ENCODE measurements around the gene NDST4.

The NDST4 gene

GRCh38 chr4:115113506-115114106, at the start of gene NDST4:
Gene NDST4, minus strand, starts transcription at chr4:115113620. Its CDS starts 36,584 bp downstream, at chr4:115077036.
- H3K27me3 ChIP-seq (ENCODE audit: control insufficient read depth in 1 of 2, insufficient read depth in 2 of 2, low read length in 2 of 2) = no peaks in the 10 kb centered on the region
- H3K9ac ChIP-seq (ENCODE audit: low read length in 2 of 2) = peak within 1 kb of the TSS in 1 of 2 donors; percentile 13

DNA sequence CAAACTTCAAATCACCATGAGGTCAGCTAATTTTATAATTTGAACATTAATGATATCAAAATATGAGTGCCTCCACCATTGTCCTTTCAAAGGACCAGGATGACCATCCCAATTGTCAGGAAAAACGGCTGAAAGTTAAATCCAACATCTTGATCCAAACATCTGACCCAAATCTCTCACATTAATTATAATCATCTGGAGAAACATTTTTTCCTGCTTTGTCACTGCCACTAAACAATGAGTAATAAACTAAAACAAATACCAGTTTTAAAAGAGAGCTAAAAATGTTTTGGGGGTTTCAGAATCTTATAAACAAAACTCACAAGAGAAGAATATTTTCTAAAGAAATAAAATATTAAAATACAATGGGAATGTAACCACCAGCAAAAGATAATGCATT, 45.7 kb upstream of the NDST4 start:
- H3K9ac ChIP-seq (ENCODE audit: low read length in 2 of 2) = no peak overlapping the region
- H3K27ac ChIP-seq (ENCODE audit: low read length) = no peak overlapping the region
- no peaks in the 10 kb centered on the region for H3K4me1 ChIP-seq (ENCODE audit: control insufficient read depth, insufficient read depth, low read length)
- no peaks in the 10 kb centered on the region for H3K36me3 ChIP-seq (ENCODE audit: control insufficient read depth in 2 of 2, insufficient read depth in 2 of 2, low read length in 2 of 2)
- H3K27me3 ChIP-seq (ENCODE audit: control insufficient read depth in 1 of 2, insufficient read depth in 2 of 2, low read length in 2 of 2) = no peaks in the 10 kb centered on the region
- H3K4me3 ChIP-seq (ENCODE audit: low read length in 2 of 2) = no peak overlapping the region
- no peaks in the 10 kb centered on the region for H3K9me3 ChIP-seq (ENCODE audit: control insufficient read depth in 2 of 2, low read length in 2 of 2)

More at GRCh38 chr4:115113506-115114106, at the start of gene NDST4:
- Histone ChIP-seq H3K27ac (ENCODE audit: low read length) (no peak within 1 kb of the TSS), H3K9me3 (ENCODE audit: control insufficient read depth in 2 of 2, low read length in 2 of 2) (no peaks in the 10 kb centered on the region), H3K36me3 (ENCODE audit: control insufficient read depth in 2 of 2, insufficient read depth in 2 of 2, low read length in 2 of 2) (no peaks in the 10 kb centered on the region), H3K4me1 (ENCODE audit: control insufficient read depth, insufficient read depth, low read length) (no peaks in the 10 kb centered on the region), H3K4me3 (ENCODE audit: low read length in 2 of 2) (peak within 1 kb of the TSS; percentile 26 to 64)

DNA sequence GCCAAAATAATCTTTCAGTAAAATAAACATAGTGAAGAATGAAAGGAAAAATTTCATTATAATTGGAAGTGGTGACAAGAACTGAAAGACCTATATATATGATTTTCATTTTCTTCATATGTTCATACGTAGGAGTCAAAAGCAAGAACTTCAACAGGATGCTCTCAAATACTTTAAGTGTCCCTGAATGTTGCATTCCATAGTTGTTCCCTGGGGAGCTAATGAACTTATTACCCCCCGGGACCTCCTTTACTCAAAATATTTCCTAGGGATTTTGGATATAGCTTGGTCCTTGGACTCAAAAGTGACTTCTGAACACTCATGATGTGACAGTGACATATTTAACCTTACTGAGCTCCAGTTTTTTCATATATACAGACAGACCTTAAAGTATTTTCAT, 44.9 kb upstream of the NDST4 start:
- Histone ChIP-seq H3K4me1 (ENCODE audit: control insufficient read depth, insufficient read depth, low read length) (no peaks in the 10 kb centered on the region), H3K27me3 (ENCODE audit: control insufficient read depth in 1 of 2, insufficient read depth in 2 of 2, low read length in 2 of 2) (no peaks in the 10 kb centered on the region), H3K4me3 (ENCODE audit: low read length in 2 of 2) (no peak overlapping the region), H3K36me3 (ENCODE audit: control insufficient read depth in 2 of 2, insufficient read depth in 2 of 2, low read length in 2 of 2) (no peaks in the 10 kb centered on the region), H3K9ac (ENCODE audit: low read length in 2 of 2) (no peak overlapping the region), H3K27ac (ENCODE audit: low read length) (no peak overlapping the region), H3K9me3 (ENCODE audit: control insufficient read depth in 2 of 2, low read length in 2 of 2) (no peaks in the 10 kb centered on the region)

DNA sequence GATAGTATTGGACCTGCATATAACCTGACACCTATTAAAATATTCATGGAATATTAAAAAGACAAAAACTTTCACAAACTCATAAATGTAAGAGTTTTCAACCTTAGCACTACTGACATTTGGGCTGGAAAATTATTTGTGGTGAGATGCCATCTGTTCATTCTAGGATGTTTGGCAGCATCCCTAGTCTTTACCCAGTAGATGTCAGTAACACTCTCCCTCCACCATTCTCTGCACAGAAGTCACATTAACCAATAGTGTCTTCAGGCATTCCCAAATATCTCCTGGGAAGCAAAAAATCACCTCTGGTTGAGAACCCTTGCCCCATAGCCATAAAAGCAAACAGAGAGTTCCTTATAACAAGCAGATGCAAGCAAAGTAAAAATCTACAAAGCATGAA, 41.4 kb upstream of the NDST4 start:
- Histone ChIP-seq H3K9me3 (ENCODE audit: control insufficient read depth in 2 of 2, low read length in 2 of 2) (no peaks in the 10 kb centered on the region), H3K27ac (ENCODE audit: low read length) (no peak overlapping the region), H3K36me3 (ENCODE audit: control insufficient read depth in 2 of 2, insufficient read depth in 2 of 2, low read length in 2 of 2) (no peaks in the 10 kb centered on the region), H3K4me1 (ENCODE audit: control insufficient read depth, insufficient read depth, low read length) (no peaks in the 10 kb centered on the region), H3K9ac (ENCODE audit: low read length in 2 of 2) (no peak overlapping the region), H3K4me3 (ENCODE audit: low read length in 2 of 2) (no peak overlapping the region), H3K27me3 (ENCODE audit: control insufficient read depth in 1 of 2, insufficient read depth in 2 of 2, low read length in 2 of 2) (no peaks in the 10 kb centered on the region)

DNA sequence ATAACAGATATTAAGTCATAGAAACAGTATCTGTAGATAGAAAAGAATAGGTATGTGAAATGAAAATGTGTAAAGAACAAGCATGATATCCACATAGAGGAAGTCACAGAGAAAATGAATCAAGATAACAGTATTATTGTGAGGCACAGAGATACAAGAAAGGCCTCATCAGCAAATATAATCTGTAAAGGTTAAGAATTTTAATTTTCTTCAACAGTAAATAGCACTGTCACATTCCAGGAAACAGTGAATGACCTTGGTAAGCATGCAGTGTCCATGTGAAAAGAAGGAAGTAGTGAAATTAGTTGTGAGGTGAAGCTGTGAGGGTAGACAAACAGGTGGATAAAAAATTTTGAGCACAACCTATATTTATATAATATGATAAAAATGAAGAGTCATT, 39.5 kb upstream of the NDST4 start:
- Histone ChIP-seq H3K4me1 (ENCODE audit: control insufficient read depth, insufficient read depth, low read length) (no peaks in the 10 kb centered on the region), H3K4me3 (ENCODE audit: low read length in 2 of 2) (no peak overlapping the region), H3K36me3 (ENCODE audit: control insufficient read depth in 2 of 2, insufficient read depth in 2 of 2, low read length in 2 of 2) (no peaks in the 10 kb centered on the region), H3K27me3 (ENCODE audit: control insufficient read depth in 1 of 2, insufficient read depth in 2 of 2, low read length in 2 of 2) (no peaks in the 10 kb centered on the region), H3K27ac (ENCODE audit: low read length) (no peak overlapping the region), H3K9me3 (ENCODE audit: control insufficient read depth in 2 of 2, low read length in 2 of 2) (no peaks in the 10 kb centered on the region), H3K9ac (ENCODE audit: low read length in 2 of 2) (no peak overlapping the region)

GRCh38 chr4:115152081-115152480, 38.7 kb upstream of the NDST4 start:
- Histone ChIP-seq H3K4me3 (ENCODE audit: low read length in 2 of 2) (no peak overlapping the region), H3K4me1 (ENCODE audit: control insufficient read depth, insufficient read depth, low read length) (no peaks in the 10 kb centered on the region), H3K36me3 (ENCODE audit: control insufficient read depth in 2 of 2, insufficient read depth in 2 of 2, low read length in 2 of 2) (no peaks in the 10 kb centered on the region), H3K9me3 (ENCODE audit: control insufficient read depth in 2 of 2, low read length in 2 of 2) (no peaks in the 10 kb centered on the region), H3K27me3 (ENCODE audit: control insufficient read depth in 1 of 2, insufficient read depth in 2 of 2, low read length in 2 of 2) (no peaks in the 10 kb centered on the region), H3K27ac (ENCODE audit: low read length) (no peak overlapping the region), H3K9ac (ENCODE audit: low read length in 2 of 2) (no peak overlapping the region)

DNA sequence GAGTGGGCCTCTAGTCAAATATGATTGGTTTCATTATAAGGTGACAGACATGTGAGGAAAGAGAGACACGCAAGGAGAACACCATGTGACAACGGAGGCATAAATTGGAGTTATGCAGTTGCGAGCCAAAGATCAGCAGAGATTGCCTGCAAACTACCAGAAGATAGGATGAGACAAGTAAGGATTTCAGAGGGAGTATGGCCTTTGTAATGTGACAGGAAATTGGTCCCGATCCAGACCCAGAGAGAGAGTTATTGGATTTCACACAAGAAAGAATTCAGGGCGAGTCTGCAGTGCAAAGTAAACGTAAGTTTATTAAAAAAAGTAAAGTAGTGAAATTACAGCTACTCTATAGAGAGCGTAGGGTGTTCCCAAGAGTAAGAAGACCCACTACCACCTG, 35.7 kb upstream of the NDST4 start:
- Histone ChIP-seq H3K36me3 (ENCODE audit: control insufficient read depth in 2 of 2, insufficient read depth in 2 of 2, low read length in 2 of 2) (no peaks in the 10 kb centered on the region), H3K4me3 (ENCODE audit: low read length in 2 of 2) (no peak overlapping the region), H3K9me3 (ENCODE audit: control insufficient read depth in 2 of 2, low read length in 2 of 2) (no peaks in the 10 kb centered on the region)

GRCh38 chr4:115145393-115146160, 32.2 kb upstream of the NDST4 start:
- no peak overlapping the region for H3K27ac ChIP-seq (ENCODE audit: low read length)
- no peak overlapping the region for H3K4me3 ChIP-seq (ENCODE audit: low read length in 2 of 2)
- H3K27me3 ChIP-seq (ENCODE audit: control insufficient read depth in 1 of 2, insufficient read depth in 2 of 2, low read length in 2 of 2) = no peaks in the 10 kb centered on the region
- no peak overlapping the region for H3K9ac ChIP-seq (ENCODE audit: low read length in 2 of 2)
- H3K36me3 ChIP-seq (ENCODE audit: control insufficient read depth in 2 of 2, insufficient read depth in 2 of 2, low read length in 2 of 2) = no peaks in the 10 kb centered on the region
- H3K9me3 ChIP-seq (ENCODE audit: control insufficient read depth in 2 of 2, low read length in 2 of 2) = no peaks in the 10 kb centered on the region
- H3K4me1 ChIP-seq (ENCODE audit: control insufficient read depth, insufficient read depth, low read length) = no peaks in the 10 kb centered on the region

More for the DNA sequence above, 35.7 kb upstream of the NDST4 start:
- Histone ChIP-seq H3K27ac (ENCODE audit: low read length) (no peak overlapping the region), H3K9ac (ENCODE audit: low read length in 2 of 2) (no peak overlapping the region), H3K4me1 (ENCODE audit: control insufficient read depth, insufficient read depth, low read length) (no peaks in the 10 kb centered on the region), H3K27me3 (ENCODE audit: control insufficient read depth in 1 of 2, insufficient read depth in 2 of 2, low read length in 2 of 2) (no peaks in the 10 kb centered on the region)

DNA sequence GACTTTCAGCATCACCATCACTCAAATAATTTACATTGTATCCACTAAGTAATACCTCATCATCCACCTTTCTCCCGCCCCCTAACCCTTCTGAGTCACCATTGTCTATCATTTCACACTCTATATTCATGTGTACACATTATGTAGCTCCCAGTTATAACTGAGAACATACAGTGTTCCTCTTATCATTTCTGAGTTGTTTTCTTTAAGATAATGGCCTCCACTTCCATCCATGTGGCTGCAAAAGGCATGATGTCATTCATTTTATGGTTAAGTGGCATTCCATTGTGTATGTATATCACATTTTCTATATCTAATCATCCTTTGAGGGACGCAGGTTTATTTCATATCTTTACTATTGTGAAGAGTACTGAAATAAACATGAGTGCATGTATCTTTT, 14.6 kb upstream of the NDST4 start:
- H3K4me3 ChIP-seq (ENCODE audit: low read length in 2 of 2) = no peak overlapping the region
- H3K27ac ChIP-seq (ENCODE audit: low read length) = no peak overlapping the region

DNA sequence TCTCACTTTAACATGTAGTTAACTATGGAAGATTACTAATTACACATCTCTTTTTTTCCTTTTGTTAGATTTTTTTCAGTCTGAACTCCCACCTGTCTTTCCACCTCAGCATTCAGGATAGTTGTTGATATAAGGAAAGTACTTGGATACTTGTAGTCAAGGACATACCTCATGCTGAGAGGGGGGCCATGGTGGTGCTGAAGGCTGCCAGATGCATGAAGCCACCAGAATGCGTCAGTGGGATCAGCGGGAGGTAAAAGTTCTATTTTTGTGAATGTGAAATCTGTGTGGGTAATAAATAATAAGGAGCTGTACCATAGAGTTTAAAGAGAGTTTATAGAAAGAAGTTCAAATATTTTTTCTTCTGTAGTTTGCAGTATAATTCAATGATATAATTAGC, 13.1 kb upstream of the NDST4 start:
- Histone ChIP-seq H3K27ac (ENCODE audit: low read length) (no peak overlapping the region), H3K9me3 (ENCODE audit: control insufficient read depth in 2 of 2, low read length in 2 of 2) (no peaks in the 10 kb centered on the region), H3K4me1 (ENCODE audit: control insufficient read depth, insufficient read depth, low read length) (no peaks in the 10 kb centered on the region), H3K27me3 (ENCODE audit: control insufficient read depth in 1 of 2, insufficient read depth in 2 of 2, low read length in 2 of 2) (no peaks in the 10 kb centered on the region), H3K36me3 (ENCODE audit: control insufficient read depth in 2 of 2, insufficient read depth in 2 of 2, low read length in 2 of 2) (no peaks in the 10 kb centered on the region), H3K9ac (ENCODE audit: low read length in 2 of 2) (no peak overlapping the region), H3K4me3 (ENCODE audit: low read length in 2 of 2) (no peak overlapping the region)

More for the DNA sequence above, 14.6 kb upstream of the NDST4 start:
- Histone ChIP-seq H3K36me3 (ENCODE audit: control insufficient read depth in 2 of 2, insufficient read depth in 2 of 2, low read length in 2 of 2) (no peaks in the 10 kb centered on the region), H3K4me1 (ENCODE audit: control insufficient read depth, insufficient read depth, low read length) (no peaks in the 10 kb centered on the region), H3K9ac (ENCODE audit: low read length in 2 of 2) (no peak overlapping the region), H3K9me3 (ENCODE audit: control insufficient read depth in 2 of 2, low read length in 2 of 2) (no peaks in the 10 kb centered on the region), H3K27me3 (ENCODE audit: control insufficient read depth in 1 of 2, insufficient read depth in 2 of 2, low read length in 2 of 2) (no peaks in the 10 kb centered on the region)
